IPS-15b (cell line): Measurements from ENCODE around the gene TTC14.
"Not testable (repeated sequence)": the region's sequence is repeated elsewhere in the genome, so short reads cannot be mapped to it uniquely, and the experiment has no call there.

Experiments
- H3K27me3 ChIP-seq: one replicate; pipeline ENCODE4 v1.6.1; 2013; ENCODE audit warnings: low read length; ENCODE audit not compliant: control insufficient read depth, insufficient read depth
- H3K36me3 ChIP-seq: one replicate; pipeline ENCODE4 v1.6.1; 2013; ENCODE audit warnings: low read length; ENCODE audit not compliant: control insufficient read depth, insufficient read depth
- H3K4me1 ChIP-seq: one replicate; pipeline ENCODE4 v1.6.1; 2013; ENCODE audit warnings: mild to moderate bottlenecking, low read length; ENCODE audit not compliant: control insufficient read depth, insufficient read depth
- H3K4me3 ChIP-seq: one replicate; pipeline ENCODE4 v1.5.1; 2013; ENCODE audit warnings: low read depth, low read length
- H3K9ac ChIP-seq: one replicate; pipeline ENCODE4 v1.6.1; 2013; ENCODE audit warnings: low read depth, mild to moderate bottlenecking, low read length
- H3K9me3 ChIP-seq: one replicate; pipeline ENCODE4 v1.6.1; 2013; ENCODE audit warnings: mild to moderate bottlenecking, low read length; ENCODE audit not compliant: control insufficient read depth, insufficient read depth

The TTC14 gene

GRCh38 chr3:180595559-180595935 is 6.4 kb upstream of the TTC14 start:
- H3K27me3 ChIP-seq: no peaks in the 10 kb centered on the region
- no peaks in the 10 kb centered on the region for H3K36me3 ChIP-seq
- H3K9ac ChIP-seq: no peak overlapping the region
- H3K4me1 ChIP-seq: no peaks in the 10 kb centered on the region
- no peak overlapping the region for H3K4me3 ChIP-seq
- H3K9me3 ChIP-seq: no peaks in the 10 kb centered on the region

- H3K36me3 ChIP-seq: peaks cover 3% of the 10 kb centered on the region
- H3K9me3 ChIP-seq: no peaks in the 10 kb centered on the region
- H3K27me3 ChIP-seq: no peaks in the 10 kb centered on the region
- no peak overlapping the region for H3K4me3 ChIP-seq
- peaks cover 5% of the 10 kb centered on the region for H3K4me1 ChIP-seq
- H3K9ac ChIP-seq: no peak overlapping the region
Measured at GRCh38 chr3:180600473-180600872, 1.5 kb upstream of the TTC14 start.

GRCh38 chr3:180611006-180611405 is 9.0 kb downstream of the TTC14 start:
- Histone ChIP-seq H3K9me3 (no peaks in the 10 kb centered on the region), H3K27me3 (no peaks in the 10 kb centered on the region), H3K4me3 (no peak overlapping the region), H3K36me3 (peaks cover 4% of the 10 kb centered on the region), H3K9ac (no peak overlapping the region), H3K4me1 (no peaks in the 10 kb centered on the region)

GRCh38 chr3:180612364-180612763 is 10.4 kb downstream of the TTC14 start:
- no peaks in the 10 kb centered on the region for H3K9me3 ChIP-seq
- no peaks in the 10 kb centered on the region for H3K4me1 ChIP-seq
- no peak overlapping the region for H3K4me3 ChIP-seq
- H3K27me3 ChIP-seq: no peaks in the 10 kb centered on the region
- peaks cover 4% of the 10 kb centered on the region for H3K36me3 ChIP-seq
- no peak overlapping the region for H3K9ac ChIP-seq

GRCh38 chr3:180615954-180616353 is 14.0 kb downstream of the TTC14 start:
- Histone ChIP-seq H3K9me3 (no peaks in the 10 kb centered on the region), H3K4me3 (no peak overlapping the region), H3K4me1 (no peaks in the 10 kb centered on the region), H3K27me3 (no peaks in the 10 kb centered on the region), H3K9ac (no peak overlapping the region), H3K36me3 (peaks cover 4% of the 10 kb centered on the region)

- H3K9ac ChIP-seq: no peak overlapping the region
- H3K27me3 ChIP-seq: no peaks in the 10 kb centered on the region
- H3K9me3 ChIP-seq: no peaks in the 10 kb centered on the region
- peaks cover 4% of the 10 kb centered on the region for H3K36me3 ChIP-seq
- no peaks in the 10 kb centered on the region for H3K4me1 ChIP-seq
- no peak overlapping the region for H3K4me3 ChIP-seq
Measured at GRCh38 chr3:180617049-180617448, 15.1 kb downstream of the TTC14 start.

- H3K27me3 ChIP-seq, H3K36me3 ChIP-seq, H3K9me3 ChIP-seq, H3K4me1 ChIP-seq, H3K4me3 ChIP-seq, H3K9ac ChIP-seq: not testable (repeated sequence)
Measured at GRCh38 chr3:180618563-180618962, 16.6 kb downstream of the TTC14 start.

- H3K36me3 ChIP-seq: no peaks in the 10 kb centered on the region
- H3K4me3 ChIP-seq: no peak overlapping the region
Measured at GRCh38 chr3:180619723-180620122, 17.8 kb downstream of the TTC14 start.

GRCh38 chr3:180624714-180625113 is 22.8 kb downstream of the TTC14 start:
- Histone ChIP-seq H3K9ac (no peak overlapping the region), H3K9me3 (no peaks in the 10 kb centered on the region), H3K4me3 (no peak overlapping the region), H3K4me1 (no peaks in the 10 kb centered on the region), H3K36me3 (no peaks in the 10 kb centered on the region), H3K27me3 (no peaks in the 10 kb centered on the region)

More at GRCh38 chr3:180619723-180620122, 17.8 kb downstream of the TTC14 start:
- no peaks in the 10 kb centered on the region for H3K27me3 ChIP-seq
- no peak overlapping the region for H3K9ac ChIP-seq
- no peaks in the 10 kb centered on the region for H3K4me1 ChIP-seq
- H3K9me3 ChIP-seq: no peaks in the 10 kb centered on the region

- Histone ChIP-seq H3K36me3 (no peaks in the 10 kb centered on the region), H3K9ac (no peak overlapping the region), H3K9me3 (no peaks in the 10 kb centered on the region), H3K4me3 (no peak overlapping the region), H3K27me3 (no peaks in the 10 kb centered on the region), H3K4me1 (no peaks in the 10 kb centered on the region)
Measured at GRCh38 chr3:180626844-180627243, 24.9 kb downstream of the TTC14 start.

- Histone ChIP-seq H3K36me3 (no peaks in the 10 kb centered on the region), H3K9ac (no peak overlapping the region), H3K9me3 (no peaks in the 10 kb centered on the region), H3K27me3 (no peaks in the 10 kb centered on the region), H3K4me3 (no peak overlapping the region), H3K4me1 (no peaks in the 10 kb centered on the region)
Measured at GRCh38 chr3:180630371-180630770, 28.4 kb downstream of the TTC14 start.

- Histone ChIP-seq H3K27me3 (no peaks in the 10 kb centered on the region), H3K9me3 (no peaks in the 10 kb centered on the region), H3K36me3 (no peaks in the 10 kb centered on the region), H3K9ac (no peak overlapping the region), H3K4me3 (no peak overlapping the region), H3K4me1 (no peaks in the 10 kb centered on the region)
Measured at GRCh38 chr3:180631317-180631716, 29.4 kb downstream of the TTC14 start.

GRCh38 chr3:180633722-180634121 is 31.8 kb downstream of the TTC14 start:
- Histone ChIP-seq H3K27me3 (no peaks in the 10 kb centered on the region), H3K9ac (no peak overlapping the region), H3K4me1 (no peaks in the 10 kb centered on the region), H3K4me3 (no peak overlapping the region), H3K36me3 (no peaks in the 10 kb centered on the region), H3K9me3 (no peaks in the 10 kb centered on the region)
